ACC112 (cell line): Measurements from ENCODE around the gene DNAJC15.

Source experiments
- H2AFZ ChIP-seq: fragments of 200-600 bp; sonication (generic); one replicate; pipeline ENCODE4 v1.6.0; 2017; ENCODE audit warnings: antibody characterized with exemption, low read length; ENCODE audit not compliant: unreplicated experiment
- H3K27ac ChIP-seq: fragments of 200-600 bp; sonication (generic); 2 replicates; pipeline ENCODE4 v1.5.1; 2014; ENCODE audit warnings: low read depth, mild to moderate bottlenecking, antibody characterized with exemption, low read length, moderate library complexity
- H3K27me3 ChIP-seq: fragments of 200-600 bp; sonication (generic); 2 replicates; pipeline ENCODE4 v1.6.1; 2014; ENCODE audit warnings: mild to moderate bottlenecking, antibody characterized with exemption, low read length, moderate library complexity, mixed read lengths; ENCODE audit not compliant: insufficient read depth
- H3K36me3 ChIP-seq: fragments of 200-600 bp; sonication (generic); 2 replicates; pipeline ENCODE4 v1.6.1; 2016; ENCODE audit warnings: mild to moderate bottlenecking, antibody characterized with exemption, low read length, moderate library complexity, mixed read lengths; ENCODE audit not compliant: insufficient read depth
- H3K4me1 ChIP-seq: fragments of 200-600 bp; sonication (generic); one replicate; pipeline ENCODE4 v1.6.1; 2016; ENCODE audit warnings: low read length, mixed read lengths; ENCODE audit not compliant: insufficient read depth, unreplicated experiment, control insufficient read depth
- H3K4me3 ChIP-seq: fragments of 200-600 bp; sonication (generic); 2 replicates; pipeline ENCODE4 v1.5.1; 2014; ENCODE audit warnings: mild to moderate bottlenecking, low read depth, low read length
- H3K79me2 ChIP-seq: fragments of 200-600 bp; sonication (generic); one replicate; pipeline ENCODE4 v1.6.0; 2016; ENCODE audit warnings: low read length; ENCODE audit not compliant: control insufficient read depth, unreplicated experiment, insufficient read depth

DNAJC15 gene

GRCh38 chr13:43153436-43154090 lies 130.2 kb downstream of the DNAJC15 start:
- Histone ChIP-seq H3K4me1 (no peaks in the 10 kb centered on the region), H3K27me3 (peaks cover 10% of the 10 kb centered on the region; the same call in 1 of the 2 replicates), H3K4me3 (no peak overlapping the region), H3K79me2 (no peaks in the 10 kb centered on the region), H2AFZ (no peak overlapping the region), H3K36me3 (no peaks in the 10 kb centered on the region), H3K27ac (no peak overlapping the region)

- H3K27ac ChIP-seq, result no peak overlapping the region
- no peak overlapping the region for H2AFZ ChIP-seq
- H3K79me2 ChIP-seq, result no peaks in the 10 kb centered on the region
- no peak overlapping the region for H3K4me3 ChIP-seq
- H3K27me3 ChIP-seq, result 0 out of 2 replicates have a peak, but pooled peaks cover 5% of the 10 kb centered on the region
- H3K4me1 ChIP-seq, result no peaks in the 10 kb centered on the region
- no peaks in the 10 kb centered on the region for H3K36me3 ChIP-seq
These were observed 130.8 kb downstream of the DNAJC15 start for GRCh38 chr13:43154156-43154651.

DNA sequence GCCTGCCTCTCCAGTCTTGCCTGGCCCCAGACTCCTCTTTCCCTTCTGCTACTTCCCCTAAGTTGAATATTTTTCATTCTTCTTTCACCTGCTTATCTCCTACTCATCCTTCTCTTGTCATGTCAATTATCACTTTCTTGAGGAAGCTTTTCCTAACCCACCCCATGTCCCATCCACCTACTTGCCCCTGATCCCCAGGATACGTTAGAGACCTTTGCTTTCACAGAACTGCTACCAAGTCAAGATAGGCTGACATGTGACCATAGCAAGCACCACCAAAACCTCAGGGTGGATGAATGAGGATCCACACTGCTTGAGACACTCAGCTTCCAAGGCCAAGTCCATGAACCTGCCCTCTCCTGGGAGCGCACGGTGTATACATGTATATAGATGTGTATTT lies 131.5 kb downstream of the DNAJC15 start:
- no peak overlapping the region for H3K27ac ChIP-seq
- H3K4me1 ChIP-seq, result no peaks in the 10 kb centered on the region
- no peaks in the 10 kb centered on the region for H3K36me3 ChIP-seq
- H3K4me3 ChIP-seq, result no peak overlapping the region
- H3K79me2 ChIP-seq, result no peaks in the 10 kb centered on the region
- H3K27me3 ChIP-seq, result 0 out of 2 replicates have a peak, but pooled peaks cover 5% of the 10 kb centered on the region
- no peak overlapping the region for H2AFZ ChIP-seq

DNA sequence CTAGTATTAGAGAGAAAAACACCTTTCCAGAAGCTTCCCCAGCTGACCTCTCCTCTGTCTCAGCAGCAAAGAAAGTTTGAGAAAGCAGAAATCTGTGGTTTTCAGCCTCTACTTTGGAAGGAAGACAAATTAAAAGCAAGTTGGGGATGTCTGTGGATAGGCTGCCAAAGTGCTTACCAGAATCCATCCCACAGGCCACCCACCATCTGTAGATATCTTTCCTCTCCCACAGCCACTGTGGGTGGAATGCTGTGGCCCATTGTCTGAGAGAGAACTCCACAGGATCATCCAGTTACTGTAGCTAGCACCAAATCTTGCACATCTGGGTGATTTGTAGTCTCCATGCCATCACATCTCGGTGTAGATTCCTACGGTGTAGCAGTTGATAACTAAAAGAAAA lies 133.5 kb downstream of the DNAJC15 start:
- H3K79me2 ChIP-seq, result no peaks in the 10 kb centered on the region
- H3K36me3 ChIP-seq, result no peaks in the 10 kb centered on the region
- H3K27me3 ChIP-seq, result 0 out of 2 replicates have a peak, but pooled peaks cover 5% of the 10 kb centered on the region
- H3K4me1 ChIP-seq, result no peaks in the 10 kb centered on the region
- no peak overlapping the region for H3K27ac ChIP-seq
- H2AFZ ChIP-seq, result no peak overlapping the region
- no peak overlapping the region for H3K4me3 ChIP-seq

- Histone ChIP-seq H3K36me3 (no peaks in the 10 kb centered on the region), H3K27me3 (0 out of 2 replicates have a peak, but pooled peaks cover 5% of the 10 kb centered on the region), H3K4me1 (no peaks in the 10 kb centered on the region), H3K79me2 (no peaks in the 10 kb centered on the region), H3K27ac (no peak overlapping the region), H2AFZ (no peak overlapping the region), H3K4me3 (no peak overlapping the region)
These were observed 134.4 kb downstream of the DNAJC15 start for GRCh38 chr13:43157796-43158195.

DNA sequence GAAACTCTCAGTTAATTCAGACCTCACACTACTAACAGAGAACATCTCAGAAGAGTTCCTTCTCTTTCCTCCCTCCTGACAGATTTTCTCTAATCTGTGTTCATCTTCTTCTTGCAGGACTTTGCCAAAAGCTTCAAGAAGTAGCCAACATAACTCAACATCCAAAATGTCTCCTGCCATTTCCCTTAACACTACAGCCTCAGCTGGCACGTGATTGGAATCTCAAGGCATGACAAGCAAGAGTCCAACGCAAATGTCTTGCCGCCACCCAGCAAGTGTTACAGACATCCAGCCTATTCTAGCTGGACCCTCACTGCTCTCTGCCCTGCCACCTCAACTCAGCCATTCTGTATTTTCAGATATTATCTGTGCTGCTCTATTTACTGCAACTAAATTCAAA lies 135.1 kb downstream of the DNAJC15 start:
- Histone ChIP-seq H3K79me2 (no peaks in the 10 kb centered on the region), H3K36me3 (no peaks in the 10 kb centered on the region), H3K27me3 (0 out of 2 replicates have a peak, but pooled peaks cover 5% of the 10 kb centered on the region), H3K4me1 (no peaks in the 10 kb centered on the region), H2AFZ (no peak overlapping the region), H3K4me3 (no peak overlapping the region), H3K27ac (no peak overlapping the region)

DNA sequence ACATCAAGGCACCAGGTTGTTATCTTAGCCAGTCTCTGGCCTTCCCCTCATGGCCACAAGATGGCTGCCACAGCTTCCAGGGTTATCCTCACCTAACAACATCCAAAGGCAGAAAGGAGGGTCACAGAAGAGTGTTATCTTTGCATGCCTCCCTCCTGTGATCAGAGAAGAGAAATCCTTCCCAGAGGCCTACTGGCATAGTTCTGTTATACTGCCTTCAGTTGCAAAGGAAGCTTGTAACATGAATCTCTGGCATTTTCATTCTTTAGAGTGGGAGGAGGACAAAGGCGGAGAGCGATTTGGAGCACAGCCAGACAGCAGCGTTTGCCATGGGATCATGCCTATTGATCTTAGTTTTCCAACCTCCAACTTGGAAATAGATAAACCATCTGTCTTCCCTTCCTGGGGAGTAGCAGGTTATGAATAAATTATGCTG lies 135.7 kb downstream of the DNAJC15 start:
- Histone ChIP-seq H3K4me3 (no peak overlapping the region), H3K27ac (no peak overlapping the region), H3K27me3 (0 out of 2 replicates have a peak, but pooled peaks cover 5% of the 10 kb centered on the region), H3K4me1 (no peaks in the 10 kb centered on the region), H3K36me3 (no peaks in the 10 kb centered on the region), H3K79me2 (no peaks in the 10 kb centered on the region), H2AFZ (no peak overlapping the region)
